ENCODE measurements around the gene STPG3. TPM values are rescaled to one million over a fixed set of nuclear protein-coding genes. Genes with fewer than 3 reads are reported as not detected.
A peak's percentile ranks its signal among the peaks of the same experiment; 100 is the strongest.

Gene STPG3
- total and polyA plus RNA-seq, 9 of the 15 experiments (the other 6 are each of a cell fraction or from before 2014, with no cell fraction given) = not detected

DNA sequence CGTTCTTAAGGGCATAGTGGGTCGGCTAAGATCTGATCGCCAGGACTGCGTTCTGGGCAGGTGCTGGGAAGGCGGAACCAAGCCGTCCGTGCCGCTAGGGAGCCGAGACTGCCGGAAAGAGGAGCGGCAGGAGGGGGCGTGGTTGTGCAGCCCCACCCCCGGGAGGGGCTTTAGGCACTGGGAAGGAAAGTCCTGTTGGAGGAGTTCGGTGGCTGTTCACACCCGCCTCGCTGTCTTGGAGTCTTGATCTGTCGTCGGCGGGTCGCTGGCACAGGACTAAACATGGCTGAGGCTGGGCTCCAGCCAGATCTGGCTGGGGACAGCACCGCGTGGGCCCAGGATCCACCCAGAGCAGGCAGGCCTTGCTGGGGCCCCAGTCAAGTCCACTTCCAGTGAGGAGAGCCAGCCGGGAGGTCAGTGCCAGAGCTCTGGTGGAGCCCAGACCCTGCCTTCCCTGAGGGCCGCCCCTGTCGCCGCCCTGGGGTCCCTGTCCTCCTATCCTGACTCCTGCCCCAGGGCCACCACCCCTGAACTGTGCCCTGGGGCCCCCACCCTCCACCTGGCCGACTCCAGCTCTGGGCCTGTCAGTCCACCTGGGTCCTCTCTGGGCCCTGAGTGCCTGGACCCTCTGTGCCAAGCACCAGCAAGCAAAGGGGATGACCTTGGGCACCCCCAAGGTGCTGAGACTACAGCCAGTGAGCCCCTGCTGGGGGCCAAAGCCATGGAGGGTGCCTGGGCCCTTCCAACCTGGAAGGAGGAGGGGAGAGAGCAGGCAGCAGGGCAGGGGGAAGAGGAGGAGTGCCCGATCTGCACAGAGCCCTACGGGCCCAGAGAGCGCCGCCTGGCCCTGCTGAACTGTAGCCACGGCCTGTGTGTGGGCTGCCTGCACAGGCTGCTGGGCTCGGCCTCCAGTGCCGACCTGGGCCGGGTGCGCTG is 33.5 kb upstream of the STPG3 start (continued):
- TF ChIP-seq NFATC3 (IDR thresholded peaks at IDR 0.05) (no peak), KLF10 (CRISPR knock-in tag; IDR thresholded peaks at IDR 0.05) (no peak), BRF1 (IDR thresholded peaks at IDR 0.05; ENCODE audit: borderline replicate concordance, extremely low read depth, insufficient read length) (no peak), ZNF274 (IDR thresholded peaks at IDR 0.05; ENCODE audit: borderline replicate concordance, low read depth, low read length) (no peak), ZNF316 (IDR thresholded peaks at IDR 0.05) (no peak), FOSL1 (tag; conservative IDR thresholded peaks at IDR 0.05) (no peak), MCM2 (IDR thresholded peaks at IDR 0.05; ENCODE audit: low read depth) (no peak), POLR2A (conservative IDR thresholded peaks at IDR 0.05) (peak; percentile 70), MAFK (IDR thresholded peaks at IDR 0.05; ENCODE audit: low read length) (no peak), TAF1 (IDR thresholded peaks at IDR 0.05; ENCODE audit: control insufficient read depth, extremely low read depth, insufficient read depth, low read length, severe bottlenecking) (peak; percentile 28), TBL1XR1 (IDR thresholded peaks at IDR 0.05; ENCODE audit: low read length in 2 of 2) (no peak), E2F1 (CRISPR knock-in tag; IDR thresholded peaks at IDR 0.05) (no peak), POU5F1 (IDR thresholded peaks at IDR 0.05; ENCODE audit: borderline replicate concordance, low read depth, low read length, partially characterized antibody) (no peak), KLF13 (tag; IDR thresholded peaks at IDR 0.05; ENCODE audit: borderline replicate concordance, low read depth) (peak; percentile 91), PCBP2 (IDR thresholded peaks at IDR 0.05; ENCODE audit: low read depth, low read length, poor library complexity, severe bottlenecking) (no peak), ZNF551 (CRISPR knock-in tag; IDR thresholded peaks at IDR 0.05) (no peak), ZNF77 (CRISPR knock-in tag; IDR thresholded peaks at IDR 0.05) (no peak), PRMT5 (CRISPR knock-in tag; IDR thresholded peaks at IDR 0.05) (no peak), HDAC2 (IDR thresholded peaks at IDR 0.05) (no peak), ZNF384 (IDR thresholded peaks at IDR 0.05; ENCODE audit: low read depth, low read length) (no peak), HMG20B (CRISPR knock-in tag; IDR thresholded peaks at IDR 0.05) (no peak), TBP (optimal IDR thresholded peaks at IDR 0.05; ENCODE audit: low read depth, low read length) (peak; percentile 60), ZBTB43 (CRISPR knock-in tag; IDR thresholded peaks at IDR 0.05) (no peak), ZBTB17 (CRISPR knock-in tag; IDR thresholded peaks at IDR 0.05) (no peak), MXD1 (CRISPR knock-in tag; IDR thresholded peaks at IDR 0.05; ENCODE audit: borderline replicate concordance, poor library complexity, severe bottlenecking) (no peak)
- TF ChIP-seq, protein P1, sequence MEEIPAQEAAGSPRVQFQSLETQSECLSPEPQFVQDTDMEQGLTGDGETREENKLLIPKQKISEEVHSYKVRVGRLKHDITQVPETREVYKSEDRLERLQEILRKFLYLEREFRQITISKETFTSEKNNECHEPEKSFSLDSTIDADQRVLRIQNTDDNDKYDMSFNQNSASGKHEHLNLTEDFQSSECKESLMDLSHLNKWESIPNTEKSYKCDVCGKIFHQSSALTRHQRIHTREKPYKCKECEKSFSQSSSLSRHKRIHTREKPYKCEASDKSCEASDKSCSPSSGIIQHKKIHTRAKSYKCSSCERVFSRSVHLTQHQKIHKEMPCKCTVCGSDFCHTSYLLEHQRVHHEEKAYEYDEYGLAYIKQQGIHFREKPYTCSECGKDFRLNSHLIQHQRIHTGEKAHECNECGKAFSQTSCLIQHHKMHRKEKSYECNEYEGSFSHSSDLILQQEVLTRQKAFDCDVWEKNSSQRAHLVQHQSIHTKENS (CRISPR knock-in tag; IDR thresholded peaks at IDR 0.05) = no peak
